ENCODE results near the gene ZBTB16.

GRCh38 chr11:114015117-114015516 is 44.4 kb upstream of the ZBTB16 start:
- no peak for TF ChIP-seq CTCF (conservative IDR thresholded peaks at IDR 0.05; ENCODE audit: low read depth, low read length)
- no peak for TF ChIP-seq POLR2A (IDR thresholded peaks at IDR 0.05; ENCODE audit: low read depth, low read length)
- TF ChIP-seq MXI1 (IDR thresholded peaks at IDR 0.05; ENCODE audit: borderline replicate concordance, low read depth, low read length), result no peak
- no peak for TF ChIP-seq USF2 (IDR thresholded peaks at IDR 0.05; ENCODE audit: low read depth, low read length)
- no peak for TF ChIP-seq CEBPB (IDR thresholded peaks at IDR 0.05; ENCODE audit: low read depth, low read length)
- TF ChIP-seq RAD21 (IDR thresholded peaks at IDR 0.05; ENCODE audit: low read length), result no peak
- TF ChIP-seq MAZ (IDR thresholded peaks at IDR 0.05; ENCODE audit: borderline replicate concordance, low read depth, low read length), result no peak
- no peak for TF ChIP-seq RFX5 (IDR thresholded peaks at IDR 0.05; ENCODE audit: low read depth, low read length)
- TF ChIP-seq SMC3 (IDR thresholded peaks at IDR 0.05; ENCODE audit: low read depth, low read length), result no peak

All from IMR-90 (cell line).